ENCODE results near the gene PPP1R1A.
A peak's percentile ranks its signal among the peaks of the same experiment; 100 is the strongest.

PPP1R1A gene

DNA sequence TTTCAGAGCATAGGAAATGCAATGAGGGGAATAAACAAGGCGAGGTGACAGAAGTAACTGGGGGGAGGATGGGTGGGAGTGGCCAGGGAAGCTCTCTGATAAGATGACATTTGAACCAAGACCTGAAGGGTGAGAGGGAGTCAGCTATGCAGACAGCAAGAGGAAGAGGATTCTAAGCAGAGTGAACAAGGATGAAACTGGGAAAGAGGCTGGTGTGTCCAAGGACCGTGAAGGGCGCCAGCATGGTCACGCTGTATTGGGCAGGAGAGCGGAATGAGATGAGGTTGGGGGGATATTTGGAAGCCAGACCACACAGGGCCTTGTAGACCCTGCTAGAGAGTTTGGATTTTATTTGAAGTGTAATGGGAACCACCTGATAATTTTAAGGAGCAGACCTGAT lies 10.5 kb upstream of the PPP1R1A start:
- no peak overlapping the region for H3K27ac ChIP-seq (ENCODE audit: low read depth, low read length)
- H3K9ac ChIP-seq (ENCODE audit: low read length), result no peak overlapping the region
- no peaks in the 10 kb centered on the region for H3K4me1 ChIP-seq (ENCODE audit: control insufficient read depth, insufficient read depth, low read length)
- no peaks in the 10 kb centered on the region for H3K36me3 ChIP-seq (ENCODE audit: control insufficient read depth, insufficient read depth, low read length)
- H3K4me3 ChIP-seq (ENCODE audit: low read length), result no peak overlapping the region
- H3K27me3 ChIP-seq (ENCODE audit: control insufficient read depth, insufficient read depth, low read length), result no peaks in the 10 kb centered on the region

DNA sequence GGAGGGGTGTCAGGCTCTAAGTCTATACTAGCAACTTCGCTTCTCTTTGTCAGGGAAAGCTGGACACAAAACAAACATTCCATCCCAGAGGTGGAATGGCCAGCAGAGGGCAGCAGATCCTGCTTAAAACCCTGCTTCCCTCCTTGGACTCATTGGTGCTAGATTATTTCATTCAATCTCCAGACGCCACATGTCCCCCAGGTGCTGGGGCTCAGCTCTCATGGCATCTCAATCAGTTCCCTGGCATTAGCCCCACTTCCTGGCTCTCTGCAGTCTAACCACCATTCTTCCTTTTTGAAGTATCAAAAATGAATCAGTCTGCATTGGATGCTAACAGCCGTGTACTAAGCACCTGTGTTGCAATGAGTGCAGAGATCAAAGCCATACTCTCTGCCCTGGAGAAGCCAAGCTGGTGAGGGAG lies 8.1 kb upstream of the PPP1R1A start:
- no peak overlapping the region for H3K4me3 ChIP-seq (ENCODE audit: low read length)
- H3K4me1 ChIP-seq (ENCODE audit: control insufficient read depth, insufficient read depth, low read length), result peaks cover under 1% of the 10 kb centered on the region
- H3K27me3 ChIP-seq (ENCODE audit: control insufficient read depth, insufficient read depth, low read length), result no peaks in the 10 kb centered on the region
- H3K9ac ChIP-seq (ENCODE audit: low read length), result no peak overlapping the region
- no peak overlapping the region for H3K27ac ChIP-seq (ENCODE audit: low read depth, low read length)
- no peaks in the 10 kb centered on the region for H3K36me3 ChIP-seq (ENCODE audit: control insufficient read depth, insufficient read depth, low read length)

DNA sequence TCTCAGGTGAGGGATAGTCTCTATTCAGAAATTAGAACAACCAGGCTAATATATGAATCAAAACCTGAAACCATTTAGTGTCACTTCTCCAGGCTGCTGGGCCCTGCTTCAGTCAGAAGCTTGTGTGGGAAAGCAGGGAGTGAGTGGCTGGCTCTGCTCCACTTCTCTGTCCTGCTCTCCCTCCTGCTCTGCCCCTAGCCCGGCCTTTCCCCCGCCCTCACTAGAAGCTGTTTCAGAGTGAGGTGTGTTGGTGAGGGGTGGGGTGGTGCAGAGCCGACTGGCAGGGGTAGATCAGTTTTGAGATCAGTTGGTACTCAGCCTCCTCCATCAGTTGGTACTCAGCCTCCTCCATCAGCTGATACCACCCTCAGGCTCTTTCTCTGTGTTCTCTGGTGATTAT lies 7.0 kb upstream of the PPP1R1A start:
- no peak overlapping the region for H3K4me3 ChIP-seq (ENCODE audit: low read length)
- peaks cover 4% of the 10 kb centered on the region for H3K4me1 ChIP-seq (ENCODE audit: control insufficient read depth, insufficient read depth, low read length)
- no peaks in the 10 kb centered on the region for H3K27me3 ChIP-seq (ENCODE audit: control insufficient read depth, insufficient read depth, low read length)
- H3K36me3 ChIP-seq (ENCODE audit: control insufficient read depth, insufficient read depth, low read length), result no peaks in the 10 kb centered on the region
- H3K9ac ChIP-seq (ENCODE audit: low read length), result no peak overlapping the region
- H3K27ac ChIP-seq (ENCODE audit: low read depth, low read length), result no peak overlapping the region

DNA sequence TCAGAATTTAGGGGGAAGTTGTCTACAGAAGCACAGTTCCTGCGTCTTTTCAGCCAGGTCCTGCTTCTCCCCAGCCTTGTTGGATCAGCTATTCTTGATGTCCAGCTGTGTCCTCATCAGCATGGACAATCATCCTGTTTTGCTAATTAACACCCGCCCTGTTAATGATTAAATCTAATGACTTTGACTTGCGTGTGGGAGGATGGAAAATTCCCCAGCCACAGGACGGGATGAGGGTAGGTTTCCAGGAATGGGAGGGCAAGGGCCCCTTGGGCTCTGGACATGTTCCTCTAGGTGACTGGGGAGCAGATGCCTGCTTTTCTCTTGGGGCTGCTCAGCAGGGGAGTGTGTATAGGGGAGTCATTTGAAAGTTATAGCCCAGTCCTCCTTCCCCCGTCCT lies 5.3 kb upstream of the PPP1R1A start:
- no peak overlapping the region for H3K9ac ChIP-seq (ENCODE audit: low read length)
- H3K4me1 ChIP-seq (ENCODE audit: control insufficient read depth, insufficient read depth, low read length), result peaks cover 9% of the 10 kb centered on the region
- H3K4me3 ChIP-seq (ENCODE audit: low read length), result no peak overlapping the region
- H3K27me3 ChIP-seq (ENCODE audit: control insufficient read depth, insufficient read depth, low read length), result peaks cover 5% of the 10 kb centered on the region
- H3K27ac ChIP-seq (ENCODE audit: low read depth, low read length), result no peak overlapping the region
- H3K36me3 ChIP-seq (ENCODE audit: control insufficient read depth, insufficient read depth, low read length), result no peaks in the 10 kb centered on the region

DNA sequence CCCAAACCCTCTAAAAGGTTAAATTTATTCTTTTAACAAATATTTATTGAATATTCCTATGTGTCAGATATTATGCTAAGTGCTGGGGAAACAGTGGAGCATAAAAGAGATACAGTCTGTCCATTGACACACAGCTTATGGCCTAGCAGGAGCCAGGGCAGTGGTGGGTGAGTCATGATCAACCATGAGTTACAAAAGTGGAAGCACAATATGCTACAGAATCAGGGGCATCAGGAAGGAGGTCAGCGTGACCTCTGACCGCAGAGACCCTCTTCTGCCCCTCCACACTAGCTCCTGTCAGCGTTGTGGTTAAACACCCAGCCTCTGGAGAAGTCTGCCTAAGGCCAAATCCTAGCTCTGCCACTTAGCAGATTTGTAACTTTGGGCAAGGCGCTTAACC lies 4.7 kb upstream of the PPP1R1A start:
- peaks cover 5% of the 10 kb centered on the region for H3K27me3 ChIP-seq (ENCODE audit: control insufficient read depth, insufficient read depth, low read length)
- H3K4me1 ChIP-seq (ENCODE audit: control insufficient read depth, insufficient read depth, low read length), result peaks cover 9% of the 10 kb centered on the region
- H3K27ac ChIP-seq (ENCODE audit: low read depth, low read length), result no peak overlapping the region
- H3K36me3 ChIP-seq (ENCODE audit: control insufficient read depth, insufficient read depth, low read length), result no peaks in the 10 kb centered on the region
- no peak overlapping the region for H3K4me3 ChIP-seq (ENCODE audit: low read length)
- H3K9ac ChIP-seq (ENCODE audit: low read length), result no peak overlapping the region

DNA sequence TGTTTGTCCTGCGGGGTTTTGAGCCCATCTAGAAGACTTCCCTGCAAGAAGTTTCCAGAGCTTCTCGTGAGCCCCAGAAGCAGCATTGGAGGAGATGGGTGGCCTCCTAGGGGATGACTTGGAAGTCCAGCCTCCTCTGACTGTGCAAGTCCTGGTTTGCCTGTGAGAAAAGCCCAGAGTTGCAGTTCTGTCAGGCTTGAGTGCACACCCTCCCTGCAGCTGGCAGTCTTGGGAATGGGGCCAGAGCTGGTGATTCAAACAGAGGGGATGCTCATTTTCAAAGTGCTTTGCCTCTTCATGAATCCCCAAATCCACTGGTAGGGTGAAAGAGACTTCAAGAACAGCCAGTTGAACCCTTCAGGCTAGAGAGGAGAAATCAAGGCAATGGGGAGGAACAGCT lies 3.9 kb upstream of the PPP1R1A start:
- no peak overlapping the region for H3K27ac ChIP-seq (ENCODE audit: low read depth, low read length)
- peaks cover 5% of the 10 kb centered on the region for H3K27me3 ChIP-seq (ENCODE audit: control insufficient read depth, insufficient read depth, low read length)
- H3K4me1 ChIP-seq (ENCODE audit: control insufficient read depth, insufficient read depth, low read length), result peaks cover 13% of the 10 kb centered on the region
- H3K36me3 ChIP-seq (ENCODE audit: control insufficient read depth, insufficient read depth, low read length), result no peaks in the 10 kb centered on the region
- no peak overlapping the region for H3K4me3 ChIP-seq (ENCODE audit: low read length)
- H3K9ac ChIP-seq (ENCODE audit: low read length), result no peak overlapping the region

DNA sequence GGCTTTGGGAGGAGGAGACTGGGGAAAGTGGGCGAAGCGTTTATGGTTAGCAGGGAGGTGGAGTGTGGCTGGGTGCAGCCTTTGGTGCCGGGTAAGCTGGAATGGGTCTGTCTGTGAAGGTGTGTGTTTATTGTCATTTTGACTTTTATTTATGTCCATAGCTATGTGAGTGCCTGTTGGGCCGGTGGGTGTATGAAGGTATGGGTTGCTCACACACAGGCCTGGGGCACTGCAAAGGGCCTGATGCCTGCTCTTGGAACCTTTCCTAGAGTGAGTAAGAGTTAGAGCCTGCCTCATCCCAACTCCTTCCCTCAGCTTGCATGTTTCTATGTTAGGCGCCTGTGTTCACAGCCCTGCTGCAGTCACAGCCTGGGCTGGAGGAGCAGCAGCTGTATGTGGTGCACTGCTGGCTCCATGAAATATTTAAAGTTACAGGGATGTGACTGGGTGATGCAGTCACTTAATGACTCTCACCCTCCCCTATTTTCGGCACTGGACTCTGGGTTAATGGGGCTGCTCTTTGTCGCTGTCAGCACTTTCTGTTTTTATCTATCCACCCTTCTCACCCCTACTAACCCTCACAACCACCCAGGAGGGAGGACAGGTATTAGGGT lies 2.6 kb upstream of the PPP1R1A start:
- H3K4me3 ChIP-seq (ENCODE audit: low read length), result no peak overlapping the region
- H3K4me1 ChIP-seq (ENCODE audit: control insufficient read depth, insufficient read depth, low read length), result peaks cover 17% of the 10 kb centered on the region
- no peaks in the 10 kb centered on the region for H3K36me3 ChIP-seq (ENCODE audit: control insufficient read depth, insufficient read depth, low read length)
- H3K27ac ChIP-seq (ENCODE audit: low read depth, low read length), result peak overlapping the region; percentile 53
- peaks cover 5% of the 10 kb centered on the region for H3K27me3 ChIP-seq (ENCODE audit: control insufficient read depth, insufficient read depth, low read length)
- no peak overlapping the region for H3K9ac ChIP-seq (ENCODE audit: low read length)

DNA sequence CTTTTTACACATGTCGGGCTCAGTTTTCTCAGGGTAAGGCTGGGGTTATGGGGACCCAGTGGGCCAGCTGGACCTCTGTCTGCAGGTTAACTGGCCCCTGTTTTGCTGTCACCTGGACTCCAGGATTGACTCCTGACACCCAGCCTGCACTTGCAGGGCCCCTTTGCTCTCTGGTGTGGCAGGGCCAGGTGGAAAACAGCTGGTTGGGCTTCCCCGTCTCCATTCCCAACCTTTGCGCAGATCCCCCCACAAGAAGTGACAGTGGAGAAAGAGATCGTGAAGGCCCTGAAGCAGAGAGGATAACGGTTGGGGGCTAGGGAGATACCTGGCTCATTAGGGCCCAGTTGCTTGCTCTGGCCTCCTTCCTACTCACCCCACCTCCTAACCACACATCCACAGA lies 1.5 kb upstream of the PPP1R1A start:
- Histone ChIP-seq H3K9ac (ENCODE audit: low read length) (no peak overlapping the region), H3K4me1 (ENCODE audit: control insufficient read depth, insufficient read depth, low read length) (peaks cover 17% of the 10 kb centered on the region), H3K27me3 (ENCODE audit: control insufficient read depth, insufficient read depth, low read length) (peaks cover 5% of the 10 kb centered on the region), H3K36me3 (ENCODE audit: control insufficient read depth, insufficient read depth, low read length) (no peaks in the 10 kb centered on the region), H3K4me3 (ENCODE audit: low read length) (no peak overlapping the region), H3K27ac (ENCODE audit: low read depth, low read length) (no peak overlapping the region)

DNA sequence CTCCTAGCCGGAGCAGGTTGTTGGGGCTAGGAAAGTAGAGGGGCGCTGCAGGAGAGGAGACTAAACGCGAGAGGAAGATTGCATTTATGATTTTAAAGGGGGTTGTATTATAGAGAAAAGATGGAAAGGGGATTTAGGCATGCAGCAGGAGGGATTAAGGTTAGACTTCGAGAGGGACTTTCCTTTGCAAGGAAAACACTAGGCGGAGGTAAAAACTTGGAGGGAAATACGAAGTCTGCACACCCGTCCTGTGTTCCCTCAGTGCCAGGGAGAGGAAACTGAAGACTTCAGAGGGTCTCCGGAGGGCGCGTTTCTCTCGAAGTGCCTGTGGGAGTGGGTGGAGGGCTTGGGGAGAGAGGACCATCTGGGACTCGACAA lies 420 bp upstream of the PPP1R1A start:
- Histone ChIP-seq H3K27ac (ENCODE audit: low read depth, low read length) (no peak overlapping the region), H3K4me1 (ENCODE audit: control insufficient read depth, insufficient read depth, low read length) (peaks cover 17% of the 10 kb centered on the region)

DNA sequence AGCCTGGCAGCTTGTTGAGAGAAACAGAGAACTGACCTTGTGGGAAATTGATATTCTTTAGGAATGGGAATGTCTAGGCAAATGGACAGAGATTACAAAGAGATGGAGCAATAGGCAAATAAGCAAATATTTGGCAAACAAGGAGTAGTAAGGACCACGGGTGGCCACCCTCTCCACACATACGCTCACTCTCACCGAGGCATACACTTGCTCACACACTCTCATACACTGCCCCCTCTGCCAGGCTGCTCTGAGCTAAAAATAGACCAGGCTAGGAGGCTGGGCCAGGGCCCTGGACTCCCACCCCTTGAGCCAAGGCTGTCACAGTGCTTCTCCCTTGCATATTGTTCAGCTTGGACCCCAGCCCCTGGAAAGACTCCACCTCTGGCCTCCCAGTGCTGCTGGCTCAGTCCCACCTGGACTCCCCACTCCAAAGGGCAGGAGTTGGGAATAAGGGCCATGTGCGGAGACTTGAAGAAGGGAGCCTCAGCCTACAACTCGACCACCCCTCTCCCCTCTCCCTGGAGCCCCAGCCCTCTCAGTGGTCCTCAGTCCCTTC lies 1.1 kb downstream of the PPP1R1A start:
- Histone ChIP-seq H3K9ac (ENCODE audit: low read length) (no peak overlapping the region), H3K36me3 (ENCODE audit: control insufficient read depth, insufficient read depth, low read length) (no peaks in the 10 kb centered on the region), H3K27ac (ENCODE audit: low read depth, low read length) (no peak overlapping the region), H3K4me1 (ENCODE audit: control insufficient read depth, insufficient read depth, low read length) (peaks cover 17% of the 10 kb centered on the region), H3K4me3 (ENCODE audit: low read length) (peak overlapping the region; percentile 69), H3K27me3 (ENCODE audit: control insufficient read depth, insufficient read depth, low read length) (peaks cover 5% of the 10 kb centered on the region)

More for the DNA sequence above, 420 bp upstream of the PPP1R1A start:
- peaks cover 5% of the 10 kb centered on the region for H3K27me3 ChIP-seq (ENCODE audit: control insufficient read depth, insufficient read depth, low read length)
- H3K4me3 ChIP-seq (ENCODE audit: low read length), result peak overlapping the region; percentile 47
- no peak overlapping the region for H3K9ac ChIP-seq (ENCODE audit: low read length)
- no peaks in the 10 kb centered on the region for H3K36me3 ChIP-seq (ENCODE audit: control insufficient read depth, insufficient read depth, low read length)

DNA sequence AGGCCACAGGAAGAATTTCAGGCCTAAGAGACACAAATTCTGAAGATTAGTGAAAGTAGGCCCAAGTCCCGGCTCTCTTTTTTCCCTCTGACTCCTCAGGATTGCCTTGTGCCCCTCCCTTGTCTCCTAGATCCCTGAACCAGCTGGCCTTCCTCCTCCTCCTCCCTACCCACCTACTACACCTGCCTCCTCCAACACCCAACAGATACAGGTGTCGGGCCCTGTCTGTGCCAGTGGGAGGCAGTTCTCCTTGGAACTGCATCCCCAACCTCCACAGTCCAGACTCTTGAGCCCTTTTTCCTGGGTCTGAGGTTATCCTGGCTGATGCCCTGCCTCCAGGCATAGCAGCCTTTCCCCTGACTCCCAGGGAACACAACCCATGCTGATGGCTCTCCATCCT lies 1.8 kb downstream of the PPP1R1A start:
- Histone ChIP-seq H3K27ac (ENCODE audit: low read depth, low read length) (no peak overlapping the region), H3K9ac (ENCODE audit: low read length) (no peak overlapping the region), H3K4me3 (ENCODE audit: low read length) (no peak overlapping the region), H3K27me3 (ENCODE audit: control insufficient read depth, insufficient read depth, low read length) (peaks cover 5% of the 10 kb centered on the region), H3K4me1 (ENCODE audit: control insufficient read depth, insufficient read depth, low read length) (peaks cover 17% of the 10 kb centered on the region), H3K36me3 (ENCODE audit: control insufficient read depth, insufficient read depth, low read length) (no peaks in the 10 kb centered on the region)

DNA sequence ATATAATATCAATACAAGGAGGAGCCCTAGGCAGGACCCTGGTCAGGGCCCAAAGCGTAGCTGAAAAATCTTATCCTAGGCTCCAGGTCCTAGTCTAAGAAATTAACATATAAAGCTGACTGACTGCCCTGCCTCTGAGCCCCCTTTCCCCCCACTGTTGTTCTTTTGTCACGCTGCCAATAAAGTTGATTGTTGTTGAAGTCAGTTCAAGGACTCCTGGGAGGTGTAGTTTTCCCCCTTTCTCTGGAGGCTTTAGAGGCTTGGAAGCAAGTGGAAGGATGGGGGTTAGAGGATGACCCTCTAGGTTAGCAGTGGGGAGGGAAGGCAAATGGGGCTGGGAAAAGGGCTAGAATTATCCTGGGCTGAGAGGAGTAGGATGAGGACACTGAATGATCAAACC lies 3.2 kb downstream of the PPP1R1A start:
- Histone ChIP-seq H3K9ac (ENCODE audit: low read length) (no peak overlapping the region), H3K27me3 (ENCODE audit: control insufficient read depth, insufficient read depth, low read length) (peaks cover 5% of the 10 kb centered on the region), H3K36me3 (ENCODE audit: control insufficient read depth, insufficient read depth, low read length) (no peaks in the 10 kb centered on the region), H3K27ac (ENCODE audit: low read depth, low read length) (no peak overlapping the region), H3K4me1 (ENCODE audit: control insufficient read depth, insufficient read depth, low read length) (peaks cover 12% of the 10 kb centered on the region), H3K4me3 (ENCODE audit: low read length) (no peak overlapping the region)

DNA sequence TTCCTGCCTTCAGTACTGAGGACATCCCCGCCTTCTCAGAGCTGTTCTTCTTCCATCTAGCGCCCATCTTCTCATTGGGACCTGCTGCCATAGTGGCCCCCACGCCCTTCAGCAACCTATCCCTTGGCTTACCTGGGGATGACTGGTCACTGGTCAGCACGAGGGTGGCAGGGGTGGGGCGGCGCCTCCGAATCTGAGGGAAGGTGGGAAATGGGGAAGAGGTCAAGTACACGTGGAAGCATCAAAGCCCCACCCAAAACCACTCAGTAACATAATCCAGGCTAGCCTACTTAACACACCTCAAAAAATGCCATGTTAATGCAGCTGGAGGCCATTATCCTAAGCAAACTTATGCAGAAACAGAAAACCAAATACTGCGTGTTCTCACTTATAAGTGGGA lies 4.3 kb downstream of the PPP1R1A start:
- peaks cover 4% of the 10 kb centered on the region for H3K27me3 ChIP-seq (ENCODE audit: control insufficient read depth, insufficient read depth, low read length)
- H3K4me1 ChIP-seq (ENCODE audit: control insufficient read depth, insufficient read depth, low read length), result peaks cover 11% of the 10 kb centered on the region
- no peaks in the 10 kb centered on the region for H3K36me3 ChIP-seq (ENCODE audit: control insufficient read depth, insufficient read depth, low read length)
- H3K9ac ChIP-seq (ENCODE audit: low read length), result no peak overlapping the region
- no peak overlapping the region for H3K27ac ChIP-seq (ENCODE audit: low read depth, low read length)
- no peak overlapping the region for H3K4me3 ChIP-seq (ENCODE audit: low read length)

All from rectal smooth muscle tissue (tissue), 1 donor.